Anterior cingulate cortex (tissue), 58 donors: ENCODE data around the gene GDPD2.
A peak's percentile ranks its signal among the peaks of the same experiment; 100 is the strongest.
"Not testable (repeated sequence)": the region's sequence is repeated elsewhere in the genome, so short reads cannot be mapped to it uniquely, and the experiment has no call there.

ENCODE experiments used
- DNase-seq, 58 donors: peaks; one replicate each; lab custom pipeline; 2025; lab: John Stamatoyannopoulos, UW

Gene GDPD2

GRCh38 chrX:70422851-70423341, at the start of gene GDPD2:
Gene GDPD2 (plus strand): TSS chrX:70423314. CDS start chrX:70424985, 1,671 bp downstream.
- DNase-seq: peak in 30 of 58 donors; percentile 1 to 62 (median 34)

- no peak for DNase-seq
These were observed 36.9 kb upstream of the GDPD2 start for GRCh38 chrX:70386235-70386634.

GRCh38 chrX:70398899-70399298, 24.2 kb upstream of the GDPD2 start:
- DNase-seq: no peak

GRCh38 chrX:70400181-70400580, 22.9 kb upstream of the GDPD2 start:
- DNase-seq: not testable (repeated sequence)

- no peak for DNase-seq
These were observed 20.4 kb upstream of the GDPD2 start for GRCh38 chrX:70402721-70403120.

- no peak for DNase-seq
These were observed 18.1 kb upstream of the GDPD2 start for GRCh38 chrX:70405003-70405402.

GRCh38 chrX:70410921-70411320, 12.2 kb upstream of the GDPD2 start:
- DNase-seq: no peak

- no peak for DNase-seq
These were observed 11.6 kb upstream of the GDPD2 start for GRCh38 chrX:70411475-70411874.

- peak in 41 of 58 donors; percentile 7 to 76 (median 43) for DNase-seq
These were observed 1.5 kb upstream of the GDPD2 start for GRCh38 chrX:70421618-70422017.

- no peak for DNase-seq
These were observed 992 bp downstream of the GDPD2 start for GRCh38 chrX:70423936-70424675.

- DNase-seq: peak in 1 of 58 donors; percentile 5
These were observed 1.7 kb downstream of the GDPD2 start for GRCh38 chrX:70424801-70425200.

- no peak for DNase-seq
These were observed 3.5 kb downstream of the GDPD2 start for GRCh38 chrX:70426286-70427278.

GRCh38 chrX:70427365-70427764, 4.3 kb downstream of the GDPD2 start:
- no peak for DNase-seq

GRCh38 chrX:70429759-70430158, 6.6 kb downstream of the GDPD2 start:
- no peak for DNase-seq

GRCh38 chrX:70432936-70433847, 10.1 kb downstream of the GDPD2 start:
- no peak for DNase-seq

GRCh38 chrX:70433848-70434351, 10.8 kb downstream of the GDPD2 start:
- DNase-seq: peak in 55 of 58 donors; percentile 4 to 77 (median 51)

GRCh38 chrX:70434352-70434866, 11.3 kb downstream of the GDPD2 start:
- peak; percentile 1 to 87 (median 74) for DNase-seq

GRCh38 chrX:70434914-70435586, 11.9 kb downstream of the GDPD2 start:
- DNase-seq: peak in 9 of 58 donors; percentile 1 to 21 (median 12)

GRCh38 chrX:70436343-70436742, 13.2 kb downstream of the GDPD2 start:
- peak in 9 of 58 donors; percentile 1 to 28 (median 10) for DNase-seq
